GM12874 (cell line): ENCODE measurements around the gene CDH15.

ENCODE experiments used
- TF ChIP-seq, protein P1 (sequence below): IDR thresholded peaks from 2 replicates; pipeline ENCODE4 v1.5.1; 2011; ENCODE audit warnings: low read depth, mild to moderate bottlenecking, control low read depth, low read length, moderate library complexity; ENCODE audit not compliant: insufficient read depth

CDH15 gene, protein sequence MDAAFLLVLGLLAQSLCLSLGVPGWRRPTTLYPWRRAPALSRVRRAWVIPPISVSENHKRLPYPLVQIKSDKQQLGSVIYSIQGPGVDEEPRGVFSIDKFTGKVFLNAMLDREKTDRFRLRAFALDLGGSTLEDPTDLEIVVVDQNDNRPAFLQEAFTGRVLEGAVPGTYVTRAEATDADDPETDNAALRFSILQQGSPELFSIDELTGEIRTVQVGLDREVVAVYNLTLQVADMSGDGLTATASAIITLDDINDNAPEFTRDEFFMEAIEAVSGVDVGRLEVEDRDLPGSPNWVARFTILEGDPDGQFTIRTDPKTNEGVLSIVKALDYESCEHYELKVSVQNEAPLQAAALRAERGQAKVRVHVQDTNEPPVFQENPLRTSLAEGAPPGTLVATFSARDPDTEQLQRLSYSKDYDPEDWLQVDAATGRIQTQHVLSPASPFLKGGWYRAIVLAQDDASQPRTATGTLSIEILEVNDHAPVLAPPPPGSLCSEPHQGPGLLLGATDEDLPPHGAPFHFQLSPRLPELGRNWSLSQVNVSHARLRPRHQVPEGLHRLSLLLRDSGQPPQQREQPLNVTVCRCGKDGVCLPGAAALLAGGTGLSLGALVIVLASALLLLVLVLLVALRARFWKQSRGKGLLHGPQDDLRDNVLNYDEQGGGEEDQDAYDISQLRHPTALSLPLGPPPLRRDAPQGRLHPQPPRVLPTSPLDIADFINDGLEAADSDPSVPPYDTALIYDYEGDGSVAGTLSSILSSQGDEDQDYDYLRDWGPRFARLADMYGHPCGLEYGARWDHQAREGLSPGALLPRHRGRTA

DNA sequence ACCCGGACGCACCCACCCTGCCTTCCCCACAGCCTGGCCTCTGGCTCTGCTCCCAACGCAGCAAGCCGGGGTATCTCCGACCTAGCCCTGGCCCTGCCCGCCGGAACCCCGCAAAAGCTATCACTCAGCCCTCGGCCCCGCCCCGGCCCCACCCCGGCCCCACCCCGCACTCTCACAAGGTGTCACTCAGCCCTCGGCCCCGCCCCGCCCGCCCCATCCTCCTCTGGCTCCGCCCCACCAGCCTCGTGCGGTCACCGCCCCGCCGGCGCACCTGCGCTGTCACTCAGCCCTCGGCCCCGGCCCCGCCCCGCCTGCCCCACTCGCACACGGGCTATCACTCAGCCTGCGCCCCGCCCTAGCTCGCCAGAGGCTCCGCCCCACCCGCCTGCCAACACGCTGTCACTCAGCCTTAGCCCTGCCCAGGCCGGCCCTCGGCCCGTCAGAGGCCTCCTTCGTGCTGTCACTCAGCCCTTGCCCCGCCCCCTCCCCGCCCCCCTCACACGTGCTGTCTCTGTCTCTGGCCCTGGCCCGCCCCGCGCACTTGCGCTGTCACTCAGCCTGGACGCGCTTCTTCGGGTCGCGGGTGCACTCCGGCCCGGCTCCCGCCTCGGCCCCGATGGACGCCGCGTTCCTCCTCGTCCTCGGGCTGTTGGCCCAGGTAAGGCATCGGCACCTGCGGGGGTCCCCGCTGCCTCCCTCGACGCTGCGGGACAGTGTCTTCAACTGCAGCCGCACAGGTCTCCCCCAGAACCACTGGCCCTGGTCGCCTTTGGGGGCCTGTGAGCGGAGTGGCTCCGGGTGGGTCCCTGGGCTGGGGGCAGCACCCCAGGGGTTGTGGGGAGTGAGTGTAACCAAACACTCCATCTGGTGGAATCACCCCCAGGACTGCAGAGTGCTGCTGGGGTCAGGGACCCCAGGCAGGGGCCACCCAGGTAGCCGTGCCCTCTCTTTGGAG is at the start of gene CDH15:
CDH15 (plus strand) TSS at position 533 of the 955 bp plus-strand sequence; CDS start at position 617, 84 bp downstream.
- TF ChIP-seq, protein P1, sequence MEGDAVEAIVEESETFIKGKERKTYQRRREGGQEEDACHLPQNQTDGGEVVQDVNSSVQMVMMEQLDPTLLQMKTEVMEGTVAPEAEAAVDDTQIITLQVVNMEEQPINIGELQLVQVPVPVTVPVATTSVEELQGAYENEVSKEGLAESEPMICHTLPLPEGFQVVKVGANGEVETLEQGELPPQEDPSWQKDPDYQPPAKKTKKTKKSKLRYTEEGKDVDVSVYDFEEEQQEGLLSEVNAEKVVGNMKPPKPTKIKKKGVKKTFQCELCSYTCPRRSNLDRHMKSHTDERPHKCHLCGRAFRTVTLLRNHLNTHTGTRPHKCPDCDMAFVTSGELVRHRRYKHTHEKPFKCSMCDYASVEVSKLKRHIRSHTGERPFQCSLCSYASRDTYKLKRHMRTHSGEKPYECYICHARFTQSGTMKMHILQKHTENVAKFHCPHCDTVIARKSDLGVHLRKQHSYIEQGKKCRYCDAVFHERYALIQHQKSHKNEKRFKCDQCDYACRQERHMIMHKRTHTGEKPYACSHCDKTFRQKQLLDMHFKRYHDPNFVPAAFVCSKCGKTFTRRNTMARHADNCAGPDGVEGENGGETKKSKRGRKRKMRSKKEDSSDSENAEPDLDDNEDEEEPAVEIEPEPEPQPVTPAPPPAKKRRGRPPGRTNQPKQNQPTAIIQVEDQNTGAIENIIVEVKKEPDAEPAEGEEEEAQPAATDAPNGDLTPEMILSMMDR, result no peak

DNA sequence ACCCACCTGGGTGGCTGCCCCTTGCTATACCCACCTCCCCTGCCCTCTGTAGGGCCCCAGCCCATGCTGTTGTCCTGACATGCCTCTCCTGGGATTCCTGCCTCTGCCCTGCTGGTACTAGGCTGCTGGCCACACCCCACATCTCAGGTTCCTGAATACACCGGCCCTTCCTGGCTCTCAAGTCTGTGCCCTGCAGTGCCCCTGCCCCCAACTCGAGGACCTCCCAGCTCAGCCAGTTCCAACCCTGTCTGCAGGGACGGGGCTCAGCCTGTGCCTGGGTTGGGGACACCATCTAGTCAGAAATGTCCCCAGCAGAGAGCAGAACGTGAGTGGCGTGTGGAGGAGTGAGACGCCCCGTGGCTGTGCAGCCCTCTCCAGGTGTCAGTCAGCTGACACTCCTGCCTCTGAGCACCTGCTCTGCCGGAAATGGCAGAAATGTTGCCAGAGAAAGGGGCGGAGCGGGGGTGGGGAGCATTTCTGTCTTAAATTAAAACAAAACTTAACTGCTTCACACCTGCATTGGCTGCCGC is 49.2 kb upstream of the CDH15 start:
- TF ChIP-seq, protein P1, result no peak

DNA sequence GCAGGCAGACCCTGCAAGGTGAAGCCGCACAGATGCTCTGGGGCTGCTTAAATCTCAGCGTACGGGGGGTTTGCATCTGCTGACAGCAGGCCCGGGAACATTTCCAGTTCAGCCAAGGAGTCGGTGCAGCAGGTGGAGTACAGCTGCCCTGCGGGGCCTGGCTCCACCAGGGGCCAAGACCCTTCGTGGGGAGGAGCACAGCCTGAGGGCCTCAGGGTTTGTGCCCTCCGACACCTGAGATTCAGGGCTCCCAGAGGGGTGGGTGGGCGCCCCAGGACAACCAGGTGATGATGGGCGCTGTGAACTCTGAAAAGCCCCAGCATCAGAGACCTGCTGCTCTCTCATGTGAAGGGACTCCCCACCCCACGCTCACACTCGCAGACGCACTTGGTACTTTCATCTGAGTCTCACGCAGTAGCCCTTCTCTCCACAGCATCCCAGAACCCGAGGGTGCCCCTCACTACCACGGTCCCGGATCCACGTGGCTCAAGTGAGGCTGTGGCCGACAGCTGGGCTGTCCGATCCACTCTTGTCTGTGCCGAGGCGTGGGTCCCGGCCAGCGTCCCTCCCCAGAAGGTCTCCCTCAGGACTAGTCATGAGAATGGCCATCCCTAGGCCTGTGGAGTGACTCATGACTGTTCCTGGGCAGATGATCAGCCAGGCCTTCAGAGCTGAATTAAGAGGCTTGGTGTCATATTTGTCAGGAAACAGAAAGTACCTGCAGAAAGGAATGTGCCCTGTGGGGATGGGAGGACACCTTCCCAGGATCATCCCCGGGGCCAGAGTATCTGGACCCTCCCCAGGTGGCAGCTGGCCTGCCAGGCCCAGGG is 48.3 kb upstream of the CDH15 start:
- TF ChIP-seq, protein P1, result no peak

DNA sequence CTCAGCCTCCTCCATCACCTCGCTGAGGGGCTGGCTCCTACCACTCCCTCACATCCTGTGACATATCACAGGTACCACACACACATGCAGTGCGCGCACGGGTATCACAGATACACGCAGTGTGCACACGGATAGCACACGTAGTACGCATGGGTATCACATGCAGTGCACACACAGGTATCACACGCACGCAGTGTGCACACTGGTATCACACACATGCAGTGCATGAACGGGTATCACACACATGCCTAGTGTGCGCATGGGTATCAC is 47.8 kb upstream of the CDH15 start:
- TF ChIP-seq, protein P1, result no peak

DNA sequence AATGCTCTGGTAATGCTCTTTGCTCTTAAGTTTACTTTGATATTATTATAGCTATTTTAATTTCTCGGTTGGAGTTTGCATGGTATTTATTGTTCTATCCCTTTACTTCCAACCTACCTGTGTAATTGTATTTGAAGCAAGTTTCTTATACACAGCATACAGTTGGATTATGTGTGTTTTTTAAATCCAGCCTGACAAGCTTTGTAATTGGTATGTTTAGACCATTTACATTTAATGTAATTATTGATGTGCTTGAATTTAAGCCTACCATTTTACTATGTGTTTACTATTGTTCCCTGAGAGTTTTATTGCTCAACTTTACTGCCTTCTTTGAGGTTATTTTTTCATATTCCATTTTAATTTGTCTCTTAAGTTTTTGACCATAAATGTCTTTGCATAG is 42.2 kb upstream of the CDH15 start:
- TF ChIP-seq, protein P1, result no peak

DNA sequence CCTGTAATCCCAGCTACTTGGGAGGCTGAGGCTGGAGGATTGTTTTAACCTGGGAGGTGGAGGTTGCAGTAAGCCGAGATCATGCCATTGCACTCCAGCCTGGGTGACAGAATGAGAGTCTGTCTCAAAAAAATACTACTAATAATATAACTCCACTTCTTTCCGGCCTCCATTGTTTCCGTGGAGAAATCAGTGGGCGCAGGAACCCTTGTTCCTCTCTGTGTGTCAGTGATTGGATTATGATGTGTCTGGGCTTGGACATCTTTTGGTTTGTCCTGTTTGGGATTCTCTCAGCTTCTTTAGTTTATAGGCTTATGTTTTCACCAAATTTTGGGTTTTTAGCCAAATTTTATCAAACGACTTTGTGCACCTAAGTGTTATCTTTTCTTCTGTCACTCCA is 41.1 kb upstream of the CDH15 start:
- TF ChIP-seq, protein P1, result no peak
